Measurements from ENCODE around the gene GLO1.

GRCh38 chr6:38650207-38650752, 52.7 kb downstream of the GLO1 start:
- no peak for TF ChIP-seq EZH2 (IDR thresholded peaks at IDR 0.05; ENCODE audit: insufficient read depth, poor library complexity, severe bottlenecking)
- no peak for TF ChIP-seq EZH2phosphoT487 (IDR thresholded peaks at IDR 0.05; ENCODE audit: insufficient read depth, low read depth)
